ENCODE data around the gene ARRDC2. TPM values are rescaled to one million over a fixed set of nuclear protein-coding genes. Genes with fewer than 3 reads are reported as not detected.

The ARRDC2 gene
- total and polyA plus RNA-seq, 2 donors from 2014 or later, result 20.8 to 68.4 TPM

DNA sequence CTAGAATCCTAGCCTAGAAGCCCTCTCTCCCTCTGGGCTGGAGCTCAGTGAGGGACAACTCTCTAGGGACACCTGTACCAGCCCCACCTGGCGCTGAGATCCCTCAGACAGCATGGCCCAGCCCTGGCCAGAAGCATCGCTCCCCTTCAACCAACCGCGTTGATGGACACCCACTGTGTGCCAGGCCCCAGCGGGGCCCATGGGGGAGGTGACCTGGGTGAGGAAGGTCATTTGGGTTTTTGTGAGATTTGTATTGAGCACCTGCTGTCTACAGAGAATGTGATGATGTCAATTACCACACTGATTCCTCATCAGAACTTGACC lies 9.2 kb upstream of the ARRDC2 start:
- no peak overlapping the region for H3K27ac ChIP-seq (ENCODE audit: low read depth in 2 of 2, low read length in 2 of 2)

GRCh38 chr19:17999684-18000479 lies 8.1 kb upstream of the ARRDC2 start:
- FAIRE-seq (no peak), DNase-seq (peak in 1 of 5 donors; percentile 78)
- intact Hi-C loops (cut with DNase I), result no loop called here
- no peak overlapping the region for H3K9ac ChIP-seq (ENCODE audit: low read length in 3 of 3)
- no peak overlapping the region for H3K4me3 ChIP-seq (ENCODE audit: low read length in 3 of 3)
- H3K36me3 ChIP-seq (ENCODE audit: control insufficient read depth in 2 of 3, insufficient read depth in 3 of 3, low read length in 3 of 3), result no peaks in the 10 kb centered on the region
- TF ChIP-seq, protein P1, sequence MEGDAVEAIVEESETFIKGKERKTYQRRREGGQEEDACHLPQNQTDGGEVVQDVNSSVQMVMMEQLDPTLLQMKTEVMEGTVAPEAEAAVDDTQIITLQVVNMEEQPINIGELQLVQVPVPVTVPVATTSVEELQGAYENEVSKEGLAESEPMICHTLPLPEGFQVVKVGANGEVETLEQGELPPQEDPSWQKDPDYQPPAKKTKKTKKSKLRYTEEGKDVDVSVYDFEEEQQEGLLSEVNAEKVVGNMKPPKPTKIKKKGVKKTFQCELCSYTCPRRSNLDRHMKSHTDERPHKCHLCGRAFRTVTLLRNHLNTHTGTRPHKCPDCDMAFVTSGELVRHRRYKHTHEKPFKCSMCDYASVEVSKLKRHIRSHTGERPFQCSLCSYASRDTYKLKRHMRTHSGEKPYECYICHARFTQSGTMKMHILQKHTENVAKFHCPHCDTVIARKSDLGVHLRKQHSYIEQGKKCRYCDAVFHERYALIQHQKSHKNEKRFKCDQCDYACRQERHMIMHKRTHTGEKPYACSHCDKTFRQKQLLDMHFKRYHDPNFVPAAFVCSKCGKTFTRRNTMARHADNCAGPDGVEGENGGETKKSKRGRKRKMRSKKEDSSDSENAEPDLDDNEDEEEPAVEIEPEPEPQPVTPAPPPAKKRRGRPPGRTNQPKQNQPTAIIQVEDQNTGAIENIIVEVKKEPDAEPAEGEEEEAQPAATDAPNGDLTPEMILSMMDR (IDR thresholded peaks at IDR 0.05; ENCODE audit: borderline replicate concordance, extremely low read depth, insufficient read depth), result no peak
- H3K27me3 ChIP-seq (ENCODE audit: control insufficient read depth, insufficient read depth, low read length), result no peaks in the 10 kb centered on the region
- no peaks in the 10 kb centered on the region for H3K4me1 ChIP-seq (ENCODE audit: control insufficient read depth in 2 of 3, insufficient read depth in 2 of 3, low read depth in 1 of 3, low read length in 3 of 3)
- peak overlapping the region; percentile 76 to 87 for H3K27ac ChIP-seq (ENCODE audit: low read depth in 2 of 2, low read length in 2 of 2)
- no peaks in the 10 kb centered on the region for H3K9me3 ChIP-seq (ENCODE audit: control insufficient read depth in 2 of 3, insufficient read depth in 1 of 3, low read length in 3 of 3)

More for the DNA sequence above, 9.2 kb upstream of the ARRDC2 start:
- TF ChIP-seq, protein P1 (IDR thresholded peaks at IDR 0.05; ENCODE audit: borderline replicate concordance, extremely low read depth, insufficient read depth), result no peak
- no peaks in the 10 kb centered on the region for H3K27me3 ChIP-seq (ENCODE audit: control insufficient read depth, insufficient read depth, low read length)
- DNase-seq (peak in 1 of 5 donors; percentile 74), FAIRE-seq (no peak)
- H3K4me1 ChIP-seq (ENCODE audit: control insufficient read depth in 2 of 3, insufficient read depth in 2 of 3, low read depth in 1 of 3, low read length in 3 of 3), result no peaks in the 10 kb centered on the region
- H3K4me3 ChIP-seq (ENCODE audit: low read length in 3 of 3), result no peak overlapping the region
- no peak overlapping the region for H3K9ac ChIP-seq (ENCODE audit: low read length in 3 of 3)
- H3K9me3 ChIP-seq (ENCODE audit: control insufficient read depth in 2 of 3, insufficient read depth in 1 of 3, low read length in 3 of 3), result no peaks in the 10 kb centered on the region
- intact Hi-C loops (cut with DNase I), result no loop called here
- H3K36me3 ChIP-seq (ENCODE audit: control insufficient read depth in 2 of 3, insufficient read depth in 3 of 3, low read length in 3 of 3), result no peaks in the 10 kb centered on the region

- TF ChIP-seq, protein P1 (IDR thresholded peaks at IDR 0.05; ENCODE audit: borderline replicate concordance, extremely low read depth, insufficient read depth), result no peak
- Histone ChIP-seq H3K4me1 (ENCODE audit: control insufficient read depth in 2 of 3, insufficient read depth in 2 of 3, low read depth in 1 of 3, low read length in 3 of 3) (no peaks in the 10 kb centered on the region), H3K27ac (ENCODE audit: low read depth in 2 of 2, low read length in 2 of 2) (peak overlapping the region; percentile 76 to 87), H3K36me3 (ENCODE audit: control insufficient read depth in 2 of 3, insufficient read depth in 3 of 3, low read length in 3 of 3) (no peaks in the 10 kb centered on the region), H3K9ac (ENCODE audit: low read length in 3 of 3) (no peak overlapping the region), H3K4me3 (ENCODE audit: low read length in 3 of 3) (no peak overlapping the region), H3K9me3 (ENCODE audit: control insufficient read depth in 2 of 3, insufficient read depth in 1 of 3, low read length in 3 of 3) (no peaks in the 10 kb centered on the region), H3K27me3 (ENCODE audit: control insufficient read depth, insufficient read depth, low read length) (no peaks in the 10 kb centered on the region)
- DNase-seq, result no peak
- FAIRE-seq, result no peak
- intact Hi-C loops (cut with DNase I), result no loop called here
These were observed 7.5 kb upstream of the ARRDC2 start for GRCh38 chr19:18000480-18000914.

Measured in kidney (tissue), 14 donors.